Kidney tubule cell (primary cell): ENCODE results near the gene IQCE.

ENCODE experiments used
- DNase-seq: peaks from one replicate; pipeline ENCODE4 v3.0.0-alpha.2; 2018; ENCODE audit warnings: low spot score

IQCE gene

DNA sequence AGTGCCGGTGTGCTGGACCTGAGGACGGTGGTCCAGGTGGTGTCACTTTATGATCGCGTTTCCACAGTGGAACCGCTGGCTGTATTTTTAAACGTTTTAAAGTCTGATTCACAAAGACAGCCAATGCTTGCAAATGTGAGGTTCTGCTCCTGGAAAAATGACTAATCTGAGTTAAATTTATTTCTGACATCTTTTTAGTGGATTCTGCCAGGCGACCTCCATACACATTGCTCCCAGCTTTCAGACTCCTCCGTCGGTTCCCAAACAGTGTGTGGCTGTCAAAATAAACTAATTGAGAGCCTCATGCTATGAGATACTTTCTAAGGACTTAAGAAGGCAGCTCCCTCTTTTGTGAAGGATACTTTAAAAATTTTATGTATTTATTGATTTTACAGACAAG, 60.3 kb downstream of the IQCE start:
- no peak for DNase-seq

DNA sequence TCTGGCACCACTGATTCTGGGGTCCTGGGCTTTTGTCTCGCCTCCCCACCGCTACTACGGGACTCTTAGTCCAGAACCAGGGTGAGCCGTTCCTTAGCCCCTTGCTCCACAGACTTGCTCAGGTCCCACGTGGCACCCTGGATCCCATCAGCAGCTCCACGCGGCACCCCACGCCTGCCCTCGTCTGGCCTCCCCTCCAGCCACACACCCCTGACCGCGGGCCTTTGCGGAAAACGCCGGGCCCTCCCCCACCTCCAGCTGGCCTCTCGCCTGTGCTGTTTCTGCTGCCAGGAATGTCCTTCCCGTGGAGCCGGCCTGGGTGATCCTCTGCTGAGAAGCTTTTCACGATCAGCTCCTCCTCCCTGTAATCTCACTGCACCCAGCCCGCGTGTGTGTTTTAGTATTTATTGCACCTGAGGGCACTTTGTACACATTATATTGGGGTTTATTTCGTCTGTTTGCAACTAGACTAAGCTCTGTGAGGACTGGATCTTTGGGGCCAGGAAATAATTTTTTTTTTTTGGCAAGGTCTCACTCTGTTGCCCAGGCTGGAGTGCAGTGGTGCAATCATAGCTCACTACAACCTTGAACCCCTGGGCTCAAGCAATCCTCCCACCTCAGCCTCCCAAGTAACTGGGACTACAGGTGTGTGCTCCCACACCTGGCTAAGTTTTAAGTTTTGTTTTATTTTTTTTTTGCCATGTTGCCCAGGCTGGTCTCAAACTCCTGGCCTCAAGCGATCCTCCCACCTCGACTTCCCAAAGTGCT, 62.5 kb downstream of the IQCE start:
- no peak for DNase-seq

DNA sequence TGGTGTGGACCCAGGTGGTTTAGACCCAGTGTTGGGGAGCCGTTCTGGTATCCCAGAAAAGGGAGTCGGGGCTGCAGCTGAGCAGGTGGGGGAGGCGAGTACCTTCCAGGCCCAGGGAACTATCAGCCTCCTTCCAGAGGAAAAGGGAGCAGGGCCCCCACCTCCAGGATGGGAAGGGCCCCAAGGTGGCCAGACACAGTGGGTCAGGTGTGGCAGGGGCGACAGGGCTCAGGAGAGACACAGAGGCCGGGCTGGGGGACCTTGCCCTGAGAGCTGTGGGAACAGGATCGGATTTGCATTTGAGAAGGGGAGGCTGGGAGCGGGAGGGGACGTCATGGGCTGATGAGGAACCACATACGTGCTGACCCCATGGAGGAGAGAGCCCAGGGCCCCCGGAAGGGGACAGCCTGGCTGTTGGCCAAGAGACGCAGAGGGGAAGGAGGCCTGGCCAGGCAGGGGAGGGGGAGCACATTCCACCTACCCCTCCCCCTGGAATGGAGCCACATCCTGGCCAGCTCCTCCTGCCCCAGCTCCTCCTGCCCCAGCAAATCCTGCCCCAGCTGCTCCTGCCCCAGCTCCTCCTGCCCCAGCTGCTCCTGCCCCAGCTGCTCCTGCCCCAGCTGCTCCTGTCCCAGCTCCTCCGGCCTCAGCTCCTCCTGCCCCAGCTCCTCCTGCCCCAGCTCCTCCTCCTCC, 63.3 kb downstream of the IQCE start:
- DNase-seq, result no peak

DNA sequence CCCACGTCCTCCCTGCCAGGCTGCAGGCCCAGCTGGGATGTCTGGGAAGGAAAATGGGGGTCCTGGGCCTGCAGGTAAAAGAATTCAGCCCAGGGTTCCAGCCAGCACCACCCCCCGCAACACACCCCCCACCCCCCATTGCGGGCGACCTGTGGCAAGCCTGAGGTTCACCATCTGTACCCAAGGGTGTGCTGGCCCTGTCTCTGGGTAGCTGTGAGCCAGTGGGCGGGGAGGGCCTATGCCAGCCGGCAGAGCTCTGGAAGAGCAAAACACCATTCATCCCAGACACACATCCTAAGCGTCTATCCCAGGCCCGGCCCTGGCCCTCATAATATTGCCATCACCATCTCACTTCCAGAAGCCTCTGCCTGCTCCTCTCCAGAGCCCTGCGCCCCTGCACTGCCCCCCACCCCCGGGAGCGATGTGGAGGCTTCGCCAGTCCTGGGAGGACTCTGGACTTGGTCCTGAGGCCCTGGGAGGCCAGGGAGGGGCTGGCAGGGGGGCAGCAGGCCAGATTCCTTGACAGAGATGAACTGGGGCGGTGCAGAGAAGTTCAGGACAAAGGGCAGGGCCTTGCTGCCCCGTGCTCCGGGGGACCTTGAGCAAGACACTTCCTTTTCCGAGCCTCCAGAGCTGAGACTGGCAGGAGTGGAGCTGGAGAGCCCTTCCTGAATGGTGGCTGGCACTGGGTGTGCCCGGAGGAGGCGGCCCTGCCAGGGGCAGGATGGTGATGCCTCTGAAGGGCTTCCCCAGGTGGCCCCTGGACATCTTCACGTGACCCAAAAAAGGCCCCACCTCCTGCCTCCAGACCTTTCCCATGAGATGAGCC, 64.3 kb downstream of the IQCE start:
- DNase-seq, result no peak

DNA sequence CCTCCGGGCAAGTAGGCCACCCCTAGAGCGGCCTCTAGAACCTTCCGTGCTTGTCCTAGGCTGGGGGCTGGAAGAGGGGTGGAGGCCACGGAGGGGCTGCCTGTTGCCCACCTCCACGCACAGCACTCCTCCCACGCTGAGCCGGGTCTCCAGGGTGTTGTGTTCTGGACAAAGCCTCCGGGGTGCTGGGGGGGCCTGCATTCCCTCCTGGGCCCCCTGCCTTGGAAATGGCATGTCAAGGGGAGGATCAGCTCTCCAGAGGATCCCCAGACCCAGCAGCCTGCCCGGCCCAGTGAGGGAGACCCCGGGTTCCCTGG, 64.9 kb downstream of the IQCE start:
- no peak for DNase-seq

DNA sequence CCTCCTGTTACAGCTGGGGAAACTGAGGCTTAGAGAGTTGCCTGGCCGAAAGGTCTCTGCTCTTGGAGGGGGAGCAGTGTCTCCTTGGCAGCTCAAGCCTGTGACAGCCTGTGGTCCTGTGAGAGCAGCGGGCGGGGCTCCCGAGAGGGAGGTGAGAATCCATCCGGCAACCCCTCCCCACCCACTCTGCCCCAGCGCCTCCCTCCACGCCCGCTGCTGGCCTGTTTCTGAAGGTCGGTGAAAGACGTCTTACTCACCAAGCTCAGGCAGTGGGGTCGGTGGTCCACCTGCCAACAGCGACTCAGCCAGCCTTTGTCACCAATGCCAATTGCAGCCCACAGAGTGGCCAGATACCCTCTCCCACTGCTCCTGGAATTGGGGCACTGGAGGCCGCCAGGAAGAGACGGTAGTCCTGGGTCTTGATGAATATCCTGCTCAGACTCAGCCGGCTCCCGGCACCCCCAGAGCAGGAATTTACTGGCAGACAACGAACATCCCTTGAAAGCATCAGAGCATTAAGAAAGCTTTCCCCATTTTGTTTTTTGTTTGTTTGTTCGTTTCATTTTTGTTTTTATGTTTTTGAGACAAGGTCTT, 65.6 kb downstream of the IQCE start:
- DNase-seq, result no peak

DNA sequence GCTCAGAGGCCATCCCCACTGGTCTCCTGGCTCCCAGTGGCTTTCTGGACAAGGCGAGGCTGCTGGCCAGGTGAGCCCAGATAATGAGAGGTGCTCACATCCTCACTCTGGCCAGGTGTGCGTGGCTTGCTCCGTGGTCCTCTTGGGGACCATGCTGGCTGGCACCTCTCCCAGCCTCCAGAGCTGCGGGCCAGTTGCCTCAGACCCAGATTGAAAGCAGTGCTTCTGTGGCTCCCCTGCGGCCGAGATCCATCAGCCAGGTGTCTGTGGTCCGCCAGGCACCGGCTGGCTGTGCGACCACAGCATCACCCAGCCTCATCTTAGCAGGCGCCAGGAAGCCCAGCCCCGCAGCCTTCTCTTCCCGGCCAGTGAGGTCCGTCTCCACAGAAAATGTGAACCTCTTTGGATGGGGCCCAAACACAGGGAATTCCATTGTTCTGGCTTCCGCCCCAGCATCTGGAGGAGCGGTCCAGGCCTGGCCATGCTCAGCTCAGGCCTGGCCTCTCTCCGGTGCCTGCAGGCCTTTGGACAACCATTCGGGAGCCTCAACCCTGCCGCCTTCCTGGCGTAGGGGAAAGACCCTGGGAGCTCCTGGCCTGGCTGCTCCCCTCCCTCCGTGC, 67.8 kb downstream of the IQCE start:
- DNase-seq, result no peak

DNA sequence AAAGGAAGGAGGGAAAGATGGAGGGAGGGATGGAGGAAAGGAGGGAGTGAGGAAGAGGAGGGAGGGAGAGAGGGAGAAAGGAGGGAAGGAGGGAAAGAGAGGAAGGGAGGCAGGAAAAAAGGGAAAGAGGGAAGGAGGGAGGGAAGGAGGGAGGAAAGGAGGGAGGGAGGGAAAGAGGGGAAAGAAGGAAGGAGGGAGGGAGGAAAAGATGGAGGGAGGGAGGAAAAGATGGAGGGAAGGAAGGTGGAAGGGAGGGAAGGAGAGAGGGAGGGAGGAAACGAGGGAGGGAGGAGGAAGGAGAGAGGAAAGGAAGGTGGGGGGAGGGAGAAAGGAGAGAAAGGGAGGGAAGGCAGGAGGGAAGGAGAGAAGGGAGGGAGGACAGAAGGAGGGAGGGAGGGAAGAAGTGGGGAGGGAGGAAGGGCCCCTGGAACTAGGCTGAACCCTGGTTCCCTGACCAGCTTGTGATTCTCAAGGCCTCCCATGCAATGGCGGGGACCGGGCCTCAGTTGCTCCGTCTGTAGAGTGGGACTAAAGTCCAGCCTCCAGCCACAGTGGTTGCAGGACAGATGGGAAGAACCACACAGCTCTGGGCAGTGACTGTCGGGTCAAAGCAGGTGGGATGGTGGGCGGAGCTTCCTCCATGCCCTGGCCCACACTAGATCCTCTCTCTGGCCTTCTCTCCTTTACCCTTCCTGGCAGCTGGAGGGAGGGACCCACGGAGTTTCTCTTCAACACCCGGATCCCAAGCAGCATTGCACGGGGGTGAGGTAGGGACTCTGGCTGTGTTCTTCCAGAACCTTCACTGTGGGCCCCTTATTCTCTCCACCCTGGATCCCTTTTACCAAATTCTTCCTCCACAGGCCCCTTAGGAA, 68.7 kb downstream of the IQCE start:
- no peak for DNase-seq

DNA sequence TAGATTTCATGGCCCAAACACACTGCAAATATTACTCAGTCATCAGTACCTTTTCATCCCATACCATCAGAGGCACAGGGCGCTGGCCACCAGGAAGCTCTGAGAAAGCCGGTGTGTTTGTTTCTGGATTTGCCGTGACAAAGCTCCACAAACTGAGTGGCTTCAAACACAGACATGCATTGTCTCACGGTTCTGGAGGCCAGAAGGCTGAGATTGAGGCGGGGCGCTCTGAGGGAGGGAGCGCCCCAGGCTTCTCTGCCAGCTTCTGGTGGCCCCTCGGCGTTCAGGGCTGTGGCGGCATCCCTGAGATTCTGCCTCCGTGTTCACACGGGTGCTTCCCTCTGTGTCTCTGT, 69.3 kb downstream of the IQCE start:
- no peak for DNase-seq

DNA sequence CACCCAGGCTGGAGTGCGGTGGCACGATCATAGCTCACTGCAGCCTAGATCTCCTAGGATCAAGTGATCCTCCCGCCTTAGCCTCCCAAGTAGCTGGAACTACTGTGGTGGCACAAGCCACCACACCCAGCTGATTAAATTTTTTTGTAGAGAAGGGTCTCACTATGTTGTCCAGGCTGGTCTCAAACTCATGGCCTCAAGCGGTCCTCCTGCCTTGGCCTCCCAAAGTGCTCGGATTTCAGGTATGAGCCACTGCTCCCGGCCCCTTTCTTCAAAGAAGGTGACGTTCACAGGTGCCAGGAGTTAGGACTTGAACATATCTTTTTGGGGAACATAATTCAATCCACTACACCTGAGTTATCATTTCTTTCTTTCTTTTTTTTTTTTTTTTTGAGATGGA, 70.1 kb downstream of the IQCE start:
- DNase-seq, result no peak

DNA sequence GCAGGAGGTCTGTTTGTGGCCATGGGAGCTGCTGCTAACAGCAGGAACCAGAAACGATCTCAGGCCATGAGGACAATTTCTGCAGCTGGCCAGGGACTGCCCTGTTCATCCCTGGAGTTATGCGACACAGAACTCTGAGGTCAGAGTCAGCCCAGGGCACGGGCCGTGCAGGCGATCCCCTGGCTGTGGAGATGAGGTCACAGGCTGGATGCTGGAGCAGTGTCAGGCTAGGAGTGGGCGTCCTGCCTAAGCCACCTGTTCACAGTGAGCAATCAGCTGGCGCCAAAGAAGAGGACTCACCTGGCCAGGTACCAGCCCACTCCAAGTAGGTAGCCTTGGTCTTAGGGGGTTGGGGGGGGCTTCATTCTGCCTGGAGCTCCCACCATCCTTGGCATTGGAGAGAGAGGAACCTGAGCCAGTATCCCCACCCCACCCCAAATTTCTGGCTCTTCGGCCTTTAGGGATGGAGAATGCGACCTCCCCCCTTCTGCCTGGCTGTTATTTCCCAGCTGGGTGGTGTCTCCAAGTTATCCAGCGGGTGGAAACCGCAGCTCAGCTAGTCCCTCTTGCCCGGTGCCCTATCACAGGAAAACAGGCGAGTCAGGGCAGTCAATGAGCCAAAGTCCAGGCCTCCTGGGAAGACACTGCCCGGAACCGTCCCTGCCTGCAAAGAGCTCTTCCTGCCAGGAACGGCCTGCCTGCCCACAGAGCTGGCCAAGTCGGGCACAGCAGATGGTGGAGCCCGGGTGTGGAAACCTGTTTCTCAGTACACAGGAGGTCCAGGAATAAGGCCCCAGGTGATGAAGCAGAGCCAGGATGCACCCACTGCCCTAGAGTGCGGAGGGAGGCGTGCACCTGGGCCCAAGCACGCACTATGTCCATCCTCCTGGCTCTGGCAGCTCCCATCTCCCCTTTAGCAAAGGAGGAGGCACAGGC, 71.2 kb downstream of the IQCE start:
- DNase-seq, result peak; percentile 69

DNA sequence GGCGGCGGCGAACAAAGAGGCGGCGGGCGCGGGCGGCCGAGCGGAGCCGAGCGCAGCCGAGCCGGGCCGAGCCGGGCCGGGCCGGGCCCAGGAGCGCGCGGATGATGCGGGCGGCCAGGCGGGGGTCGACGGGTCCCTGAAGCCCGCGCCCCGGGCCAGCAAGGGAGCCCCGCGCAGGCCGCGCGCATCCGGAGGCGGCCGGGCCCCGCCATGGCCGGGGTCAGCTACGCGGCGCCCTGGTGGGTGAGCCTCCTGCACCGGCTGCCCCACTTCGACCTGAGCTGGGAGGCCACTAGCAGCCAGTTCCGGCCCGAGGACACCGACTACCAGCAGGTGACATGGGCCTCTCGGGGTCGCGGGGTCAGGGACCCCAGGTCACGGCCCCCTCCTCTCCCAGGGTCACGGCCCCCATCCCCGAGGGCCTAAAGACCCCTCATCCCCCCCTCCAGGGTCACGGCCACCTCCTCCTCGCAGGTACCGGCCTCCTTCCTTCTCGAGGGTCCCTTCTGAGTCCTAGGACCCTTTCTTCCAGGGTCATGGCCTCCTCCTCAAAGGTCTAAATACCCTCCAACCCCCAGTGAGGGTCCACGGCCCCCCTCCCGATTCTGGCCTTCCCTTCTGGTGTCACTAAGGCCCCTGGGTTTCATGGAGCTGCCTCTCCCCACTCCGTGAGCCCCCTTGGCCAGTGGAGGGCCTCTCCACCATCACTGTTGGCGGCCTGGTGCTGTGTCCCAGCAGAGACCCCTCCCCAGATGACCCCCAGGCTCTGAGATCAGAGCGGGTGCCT, 73.4 kb downstream of the IQCE start, which contains the start of gene TTYH3:
TSS of gene TTYH3 (plus strand) at position 41 of the 787 bp plus-strand sequence. CDS start at position 211, 170 bp downstream.
- no peak for DNase-seq

DNA sequence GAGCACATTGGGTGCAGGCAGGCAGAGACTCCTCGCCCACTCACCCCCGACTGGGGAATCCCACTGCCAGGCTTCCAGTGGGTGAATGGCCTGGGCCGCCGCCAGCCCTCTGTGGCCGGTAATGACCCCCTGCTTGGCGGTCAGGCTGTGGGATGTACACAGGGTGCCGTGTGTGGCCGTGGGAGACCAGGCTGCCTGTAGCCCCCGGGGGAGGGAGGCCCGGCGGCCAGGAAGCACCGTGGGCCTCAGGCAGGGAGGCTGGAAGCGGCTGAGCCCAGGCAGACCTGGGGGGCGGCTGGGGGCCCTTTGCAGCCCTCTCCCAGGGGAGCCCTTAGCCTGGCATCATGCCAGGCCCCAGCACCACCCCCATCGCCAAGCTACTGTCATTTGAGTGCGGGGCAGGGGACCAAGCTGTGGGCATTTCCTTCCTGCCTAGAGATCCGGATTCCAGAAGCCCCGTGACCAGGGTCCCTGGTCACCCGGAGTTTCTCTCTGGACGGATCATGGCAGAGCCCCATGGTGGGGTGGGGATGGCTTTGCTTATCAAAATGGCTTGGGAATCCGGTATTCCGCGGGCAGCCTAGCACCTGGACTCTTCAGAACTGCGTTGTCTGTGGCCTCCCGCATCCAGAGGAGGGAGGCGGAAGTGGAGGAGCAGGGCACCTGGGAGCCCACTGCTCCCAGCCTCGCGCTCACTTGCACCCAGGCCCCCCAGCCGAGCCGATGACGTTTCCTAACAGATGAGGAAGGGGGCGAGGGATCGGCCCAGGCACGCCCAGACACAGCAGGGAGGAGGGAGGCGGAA, 74.2 kb downstream of the IQCE start:
- peak; percentile 81 for DNase-seq

DNA sequence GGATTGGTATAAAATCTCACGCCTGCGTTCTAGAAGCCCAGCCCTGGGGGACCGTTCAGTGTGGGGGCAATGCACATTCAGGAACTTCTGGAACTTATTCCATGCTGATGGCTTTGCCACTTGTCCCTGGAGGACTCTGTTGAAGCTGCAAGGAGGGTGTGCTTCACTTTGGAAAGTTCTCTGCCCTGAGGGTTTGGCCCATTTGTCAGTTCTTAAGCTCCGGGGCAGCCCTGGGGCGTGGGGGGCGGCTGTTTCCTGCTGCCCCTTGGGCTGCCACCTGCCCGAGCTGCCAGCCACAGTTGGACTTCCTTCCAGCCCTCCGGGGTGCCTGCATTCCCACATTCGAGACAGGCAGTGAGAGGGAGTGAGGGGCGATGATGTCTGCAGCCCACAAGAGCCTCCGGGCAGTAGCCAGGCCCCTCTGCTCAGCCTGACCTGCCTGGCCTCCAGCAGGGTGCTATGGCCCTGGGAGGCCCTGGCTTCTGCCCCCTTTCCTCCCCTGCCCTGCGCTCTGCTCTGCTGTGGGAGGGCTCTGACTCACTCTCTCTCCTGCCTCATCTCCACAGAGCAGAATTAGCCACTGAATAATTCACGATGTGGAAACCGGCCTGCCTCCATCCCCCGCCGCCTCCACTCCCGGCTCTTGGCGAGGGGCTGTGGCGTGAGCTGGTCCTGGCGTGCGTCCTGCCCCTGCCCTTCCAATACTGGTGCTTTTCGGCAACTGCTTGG, 74.9 kb downstream of the IQCE start:
- peak; percentile 90 for DNase-seq

DNA sequence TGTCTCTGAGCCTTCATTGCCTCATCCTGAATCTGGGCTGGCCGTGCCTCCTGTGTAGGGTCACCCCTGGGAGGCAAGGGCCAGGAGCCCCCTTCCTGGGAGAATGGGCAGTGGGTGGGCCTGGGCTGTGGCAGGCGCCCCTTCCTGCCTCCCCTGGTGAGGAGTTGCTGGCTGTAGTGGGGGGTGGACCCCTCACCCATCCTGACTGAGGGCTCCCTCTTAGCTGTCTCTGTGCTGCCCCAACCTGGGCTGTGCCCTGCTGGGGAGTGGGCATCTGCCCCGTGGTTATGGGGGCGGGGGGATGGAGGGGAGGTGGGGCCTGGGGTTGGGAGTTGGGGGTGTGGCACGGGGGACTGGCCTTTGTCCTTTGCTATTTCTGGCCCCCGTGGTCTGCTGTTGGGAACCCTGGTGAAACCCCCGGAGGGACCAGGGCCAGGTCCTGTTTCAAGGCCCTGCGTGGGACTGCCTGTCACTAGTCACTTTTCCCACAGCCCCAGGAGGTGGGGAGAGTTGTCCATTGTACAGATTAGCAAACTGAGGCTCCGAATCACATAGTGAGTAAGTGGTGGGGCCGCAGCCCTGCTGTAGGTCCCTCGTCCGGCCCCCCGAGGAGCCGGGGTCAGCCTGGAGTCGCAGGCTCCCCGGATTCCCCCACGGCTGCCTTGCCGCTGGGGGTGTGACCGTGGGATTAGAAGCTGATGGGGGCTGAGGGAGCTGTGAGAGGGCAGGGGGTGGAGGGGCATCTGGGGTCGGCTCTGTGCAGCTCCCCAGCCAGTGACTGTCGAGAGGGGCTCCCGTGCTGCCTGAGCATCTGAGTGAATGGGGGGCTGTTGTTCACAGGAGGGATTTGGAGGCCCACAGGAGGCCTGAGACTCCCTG, 75.7 kb downstream of the IQCE start:
- no peak for DNase-seq

DNA sequence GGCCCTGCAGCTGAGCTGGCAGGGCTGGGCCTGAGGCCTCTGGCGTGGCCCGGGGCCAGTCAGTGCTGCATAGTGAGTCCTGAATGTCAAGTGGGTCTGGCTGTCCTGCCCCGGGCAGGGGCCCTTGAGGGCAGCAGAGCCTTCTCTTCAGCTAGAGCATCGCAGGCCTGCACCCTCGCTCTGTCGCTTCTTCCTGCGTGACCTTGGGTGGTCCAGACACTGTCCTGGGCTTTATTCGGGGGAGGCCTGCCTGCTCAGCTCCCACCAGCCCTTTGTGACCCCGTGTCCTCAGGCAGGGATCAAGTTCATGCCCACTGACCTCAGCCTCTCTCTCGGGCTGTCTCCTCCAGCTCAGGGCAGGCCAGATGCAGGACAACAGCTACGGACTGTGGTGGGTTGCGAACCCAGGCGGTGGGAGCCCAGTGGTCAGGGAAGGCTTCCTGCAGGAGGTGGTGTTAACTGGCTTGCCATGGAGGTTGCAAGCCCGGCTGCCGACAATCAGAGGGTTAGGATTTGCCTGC, 76.4 kb downstream of the IQCE start:
- no peak for DNase-seq
